HG02759 (cell line): Measurements from ENCODE around the gene TMEM269.
"Not testable (repeated sequence)": the region's sequence is repeated elsewhere in the genome, so short reads cannot be mapped to it uniquely, and the experiment has no call there.

Experiments used
- ATAC-seq: cut with Tn5 transposase; IDR thresholded peaks from one replicate; pipeline ENCODE4 v1.9.1; 2021; ENCODE audit warnings: mild to moderate bottlenecking, moderate library complexity; ENCODE audit not compliant: unreplicated experiment

TMEM269 gene

DNA sequence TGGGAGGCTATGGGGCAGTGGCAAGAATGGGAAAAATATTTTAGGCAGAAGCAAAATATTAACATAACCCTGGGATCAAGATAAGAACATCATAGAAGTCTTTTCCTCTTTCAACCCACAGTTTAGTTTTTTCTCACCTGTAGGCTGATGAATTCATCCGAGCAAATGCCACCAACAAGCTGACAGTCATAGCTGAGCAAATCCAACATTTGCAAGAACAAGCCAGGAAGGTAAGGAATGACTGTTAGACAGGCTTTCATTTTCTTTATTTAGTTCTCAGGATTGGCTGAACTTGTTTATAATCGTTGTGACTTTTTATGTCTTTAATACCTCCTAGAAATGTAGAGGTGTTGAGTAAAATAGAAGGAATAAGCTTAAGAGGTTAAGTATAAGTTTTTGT, 11.4 kb upstream of the TMEM269 start:
- ATAC-seq, result no peak

DNA sequence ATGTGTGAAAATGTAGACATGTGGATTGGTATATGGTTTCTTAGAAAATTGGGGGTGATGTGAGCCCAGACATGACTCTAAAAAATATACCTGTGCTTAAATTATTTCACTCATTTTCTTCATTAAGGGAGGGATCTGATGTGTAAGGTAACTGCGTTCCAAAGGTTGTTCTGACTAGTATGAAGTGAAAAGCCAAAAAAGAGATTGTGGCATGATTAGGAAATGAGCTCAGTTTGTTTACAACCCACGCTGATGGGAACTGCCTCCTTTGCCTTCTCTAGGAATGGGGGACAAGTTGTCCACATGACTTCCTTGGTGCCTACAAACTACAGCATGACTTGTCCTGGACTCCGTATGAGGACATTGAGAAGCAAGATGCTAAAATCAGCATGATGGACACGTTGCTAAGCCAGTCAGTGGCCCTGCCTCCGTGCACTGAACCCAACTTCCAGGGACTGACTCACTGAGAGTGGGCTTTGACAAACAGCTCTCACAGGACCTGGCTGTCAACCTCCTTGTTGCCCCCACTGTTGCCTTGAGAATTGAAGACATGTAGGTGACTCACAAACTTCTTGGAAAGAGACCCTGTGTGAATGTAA, 9.8 kb upstream of the TMEM269 start:
- ATAC-seq, result no peak

DNA sequence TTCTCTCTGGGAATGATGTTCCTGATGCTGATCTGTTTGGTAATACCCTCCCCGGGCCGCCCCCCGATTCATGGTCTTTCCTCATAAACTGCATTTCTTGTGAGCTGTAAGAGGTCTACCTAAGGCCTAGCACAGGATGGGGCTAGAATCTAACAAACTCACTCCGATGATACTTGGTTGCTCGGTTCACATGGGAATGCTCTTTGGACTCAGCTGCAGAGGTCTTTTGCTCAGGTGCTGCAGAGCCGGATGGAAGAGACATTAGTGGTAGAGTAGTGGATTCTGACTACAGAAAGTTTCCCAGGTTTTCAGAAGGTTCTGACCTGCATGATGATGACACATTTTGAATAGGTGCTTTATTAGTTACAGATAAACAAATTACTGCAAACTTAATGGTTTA, 8.3 kb upstream of the TMEM269 start:
- ATAC-seq, result no peak

DNA sequence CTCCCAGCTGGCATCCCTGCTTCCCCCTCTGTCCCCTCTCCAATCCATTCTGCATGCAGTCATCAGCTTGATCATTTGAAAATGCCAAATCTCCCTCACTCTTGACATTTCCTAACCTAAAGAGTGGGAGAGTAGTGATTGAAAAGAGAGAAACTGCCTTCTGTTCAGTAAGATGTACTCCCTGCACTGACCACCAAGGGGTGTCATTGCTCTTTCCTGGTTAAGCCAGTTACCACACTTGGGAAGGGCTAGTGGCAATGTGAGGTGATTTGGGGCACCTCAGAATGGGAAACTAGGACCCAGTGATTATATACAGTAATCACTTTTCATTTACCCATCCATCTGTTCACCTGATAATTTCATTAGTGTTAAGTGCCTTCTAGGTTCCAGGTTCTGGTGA, 6.9 kb upstream of the TMEM269 start:
- no peak for ATAC-seq

DNA sequence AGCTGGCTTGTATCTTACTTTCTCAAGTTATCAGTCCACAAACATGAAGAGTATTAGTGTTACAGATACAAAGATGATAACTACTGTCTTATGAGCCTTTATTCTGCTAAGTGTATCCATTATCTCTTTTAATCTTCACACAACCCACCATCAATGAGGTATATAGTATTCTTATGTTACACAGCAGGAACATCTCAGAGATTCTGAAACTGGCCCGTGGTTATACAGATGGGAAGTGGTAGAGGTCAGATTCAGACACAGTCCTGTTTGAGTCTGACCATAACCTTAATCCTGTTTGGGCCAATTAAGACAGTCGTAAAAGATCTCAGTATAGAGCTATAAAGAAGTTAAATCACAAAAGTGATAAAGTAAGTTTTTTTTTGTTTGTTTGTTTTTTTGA, 5.1 kb upstream of the TMEM269 start:
- ATAC-seq, result no peak

DNA sequence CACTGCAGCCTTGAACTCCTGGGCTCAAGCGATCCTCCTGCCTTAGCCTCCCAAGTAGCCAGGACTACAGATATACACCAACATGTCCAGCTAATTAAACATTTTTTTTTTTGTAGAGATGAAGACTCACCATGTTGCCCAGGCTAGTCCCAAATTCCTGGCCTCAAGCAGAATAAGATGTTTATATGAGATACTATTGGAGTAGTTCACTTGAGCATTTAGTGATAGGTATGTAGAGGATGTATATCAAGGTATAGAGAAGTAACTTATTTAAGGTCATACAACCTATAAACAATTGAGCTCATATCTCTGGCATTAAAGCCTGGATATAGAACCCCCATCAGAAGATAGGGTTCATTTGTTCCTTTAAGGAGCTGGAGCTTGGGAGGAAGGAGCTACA, 4.6 kb upstream of the TMEM269 start:
- ATAC-seq, result no peak

DNA sequence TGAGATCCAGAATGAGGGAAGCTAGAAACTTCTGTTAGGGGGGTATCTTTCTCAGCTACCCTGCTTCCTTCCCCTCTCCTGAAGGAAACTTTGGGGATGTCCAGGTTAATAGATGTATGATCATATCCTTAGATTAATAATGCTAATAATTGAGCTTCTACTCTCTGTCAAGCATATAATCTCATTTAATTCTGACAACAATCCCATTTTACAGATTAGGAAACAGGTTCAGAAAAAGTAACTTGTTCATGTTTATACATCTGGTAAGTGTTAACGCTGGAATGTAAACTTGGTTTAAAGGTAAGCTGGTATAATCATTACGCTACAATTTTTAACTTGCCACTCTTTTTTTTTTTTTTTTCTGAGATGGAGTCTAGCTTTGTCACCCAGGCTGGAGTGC, 1.7 kb upstream of the TMEM269 start:
- no peak for ATAC-seq

DNA sequence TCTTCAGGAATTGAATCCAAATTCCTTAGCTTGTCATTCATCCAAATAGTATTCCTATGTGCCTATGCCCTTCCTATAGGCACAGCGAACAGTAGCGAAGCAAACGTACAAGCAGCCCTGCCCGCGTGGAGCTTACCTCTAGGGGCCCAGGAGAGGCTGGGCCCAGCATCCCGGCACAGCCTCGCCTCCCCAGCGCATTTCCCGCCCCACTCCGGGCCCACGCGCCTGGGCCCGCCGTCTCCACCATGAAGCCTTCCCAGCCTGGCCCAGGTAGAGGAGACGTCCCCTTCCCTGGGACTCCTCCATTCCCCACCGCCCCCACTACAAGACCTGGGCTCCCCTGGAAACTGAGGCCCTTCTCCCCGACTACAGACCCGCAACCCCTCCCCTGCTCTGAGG, 245 bp upstream of the TMEM269 start:
- no peak for ATAC-seq

DNA sequence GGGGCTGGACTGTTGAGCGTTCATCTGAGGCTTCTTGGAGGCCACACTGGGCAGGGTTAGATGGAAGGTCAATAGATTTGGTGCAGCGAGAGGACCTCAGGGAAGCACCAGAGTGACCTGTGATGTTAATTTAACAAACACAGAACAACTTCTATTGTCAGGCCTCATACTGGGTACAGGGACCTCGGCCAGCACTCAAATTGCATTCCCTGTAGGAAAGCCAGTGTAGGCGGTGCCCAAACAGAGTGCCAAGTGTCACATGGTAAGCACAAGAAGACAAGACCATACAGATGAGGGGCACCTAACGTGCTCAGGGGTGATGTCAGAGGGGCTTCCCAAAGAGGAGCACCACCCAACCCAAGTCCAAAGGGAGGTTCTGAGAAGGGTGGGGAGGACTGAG, 1.3 kb downstream of the TMEM269 start:
- ATAC-seq, result no peak

DNA sequence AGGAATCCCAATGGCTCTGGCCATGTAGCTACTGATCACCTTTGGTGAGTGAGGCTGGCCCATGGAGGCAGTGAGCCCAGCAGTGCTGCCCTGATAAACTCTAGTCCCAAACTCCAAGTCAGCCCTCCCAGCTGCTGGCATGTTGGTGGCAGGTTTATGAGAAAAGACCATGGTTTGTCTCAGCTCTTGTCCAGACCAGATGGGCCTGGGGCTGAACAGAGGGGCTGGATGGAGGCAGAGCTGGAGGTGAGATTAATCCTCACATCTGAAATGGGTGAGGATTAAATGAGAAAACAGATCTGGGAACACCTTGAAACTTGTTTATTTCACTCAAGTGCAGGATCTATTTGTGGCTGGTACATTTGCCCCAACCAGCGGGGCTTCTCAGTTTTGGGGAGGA, 3.2 kb downstream of the TMEM269 start:
- no peak for ATAC-seq

DNA sequence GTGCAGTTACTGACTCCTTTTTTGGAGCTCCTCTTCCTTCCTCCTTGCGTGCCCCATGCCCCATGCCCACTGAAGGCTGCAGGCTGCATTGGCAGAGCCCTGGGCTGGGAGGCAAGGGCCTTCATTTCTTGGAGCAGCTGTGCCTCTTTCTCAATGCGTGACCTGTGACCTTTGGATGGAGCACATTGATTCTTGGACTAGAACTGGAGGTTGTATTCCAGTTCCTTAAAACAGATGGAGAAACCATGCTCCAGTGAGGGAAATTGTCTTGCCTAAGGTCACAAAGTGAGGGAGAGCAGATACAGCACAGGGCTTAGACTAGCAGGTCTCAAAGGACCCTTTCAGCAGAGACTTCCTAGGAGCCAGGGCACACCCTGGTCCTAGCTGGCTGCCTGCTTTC, 9.0 kb downstream of the TMEM269 start:
- ATAC-seq, result no peak

DNA sequence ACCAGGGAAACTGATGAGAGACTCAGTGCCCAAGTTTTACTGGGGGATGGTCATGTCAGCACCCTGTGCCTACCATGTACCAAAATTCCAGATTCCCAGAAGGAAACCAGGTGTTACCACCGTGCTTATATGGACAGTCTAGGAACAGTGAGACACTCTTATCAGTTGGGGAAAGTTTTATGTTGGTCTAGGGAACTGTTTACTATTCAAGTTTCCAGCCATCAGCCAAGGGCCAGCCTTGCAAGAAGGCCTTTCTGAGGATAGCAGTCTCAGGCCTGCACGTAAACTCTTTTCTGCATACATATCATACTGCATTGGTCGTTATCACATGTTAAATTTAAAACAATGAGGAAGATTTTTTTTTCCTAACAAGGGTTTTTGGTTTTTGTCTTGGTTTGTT, 12.6 kb downstream of the TMEM269 start:
- ATAC-seq, result no peak

DNA sequence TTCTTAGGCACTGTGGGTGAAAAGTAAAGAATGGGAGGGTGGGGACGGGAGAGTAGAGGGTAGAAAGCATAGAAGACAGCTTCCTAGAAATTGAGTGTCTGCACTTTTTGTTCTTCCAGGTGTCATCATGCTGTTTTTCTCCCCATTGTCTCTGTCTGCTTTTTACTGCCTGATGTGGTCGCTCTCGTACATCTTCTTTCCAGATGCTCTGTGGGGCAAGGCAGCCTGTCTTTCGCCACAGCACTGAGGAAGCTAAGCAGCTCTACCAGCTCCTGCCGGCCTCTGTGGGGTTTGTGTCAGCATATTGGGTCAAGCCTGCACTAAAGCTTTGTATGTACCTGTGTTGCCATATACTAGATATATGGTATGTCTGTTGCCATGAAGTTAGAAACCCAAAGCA, 13.2 kb downstream of the TMEM269 start:
- no peak for ATAC-seq

DNA sequence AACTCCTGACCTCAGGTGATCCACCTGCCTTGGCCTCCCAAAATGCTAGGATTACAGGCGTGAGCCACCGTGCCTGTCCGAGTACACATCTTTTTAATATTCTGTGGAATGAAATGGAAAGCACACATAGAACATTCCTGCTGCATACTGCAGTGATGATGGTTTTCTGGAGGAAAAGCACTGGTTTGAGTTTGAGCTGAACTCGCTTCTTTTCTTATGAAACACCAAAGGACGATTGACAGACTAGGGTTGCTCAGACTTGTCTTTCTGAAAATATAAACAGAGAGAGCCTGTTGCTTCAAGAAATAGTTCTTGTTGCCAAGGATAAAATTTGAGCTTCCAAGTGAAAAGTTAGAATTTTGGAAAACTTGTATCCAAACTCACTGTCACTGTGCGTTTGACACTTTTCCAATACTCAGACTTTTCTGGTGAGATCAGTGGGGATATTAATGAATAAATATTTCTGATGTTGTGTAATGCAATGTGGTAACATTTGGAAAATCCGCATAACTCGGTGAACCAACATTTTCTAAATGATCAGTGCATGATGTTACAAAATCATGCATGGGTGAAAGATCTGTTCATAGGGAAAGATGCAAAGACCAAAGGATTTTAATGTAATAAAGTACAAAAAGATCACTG, 17.2 kb downstream of the TMEM269 start:
- ATAC-seq, result no peak

DNA sequence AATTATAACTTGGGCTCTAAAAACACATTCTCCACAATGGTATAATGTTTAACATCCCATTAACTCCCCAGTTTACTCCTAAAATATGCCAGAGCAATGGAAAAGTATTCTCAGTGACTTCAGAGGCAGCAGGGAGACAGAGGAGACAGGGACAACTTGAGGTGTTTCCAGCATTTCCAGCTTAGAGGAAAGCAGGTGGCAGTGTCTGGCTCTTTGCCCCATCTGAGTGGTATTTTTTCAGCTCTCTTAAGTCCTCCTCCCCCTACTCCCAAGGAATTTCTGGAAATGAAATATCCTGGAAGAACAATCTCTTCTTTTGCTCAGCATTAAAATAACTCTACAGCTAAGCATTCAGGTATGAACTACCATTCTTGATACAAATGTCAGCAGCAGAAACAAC, 21.4 kb downstream of the TMEM269 start:
- no peak for ATAC-seq

DNA sequence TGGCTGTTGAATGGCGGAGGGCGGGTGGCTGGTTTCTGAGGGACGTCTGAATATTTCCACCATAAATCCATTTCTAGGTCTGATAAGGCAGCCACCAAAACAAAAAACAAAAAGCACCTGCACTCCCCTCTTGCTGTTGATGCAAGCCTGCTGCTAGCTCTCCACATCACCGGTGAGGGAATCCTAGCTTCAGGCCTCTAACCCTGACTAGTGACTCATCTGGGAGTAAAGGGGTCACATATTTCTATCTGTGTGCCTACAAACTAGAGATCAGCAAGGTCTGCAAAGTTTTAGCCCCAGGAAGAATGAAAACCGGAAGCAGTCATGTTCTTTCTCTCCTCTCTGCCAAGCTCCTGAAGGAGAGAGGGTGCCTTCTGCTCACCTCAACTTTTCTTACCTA, 21.8 kb downstream of the TMEM269 start:
- no peak for ATAC-seq

DNA sequence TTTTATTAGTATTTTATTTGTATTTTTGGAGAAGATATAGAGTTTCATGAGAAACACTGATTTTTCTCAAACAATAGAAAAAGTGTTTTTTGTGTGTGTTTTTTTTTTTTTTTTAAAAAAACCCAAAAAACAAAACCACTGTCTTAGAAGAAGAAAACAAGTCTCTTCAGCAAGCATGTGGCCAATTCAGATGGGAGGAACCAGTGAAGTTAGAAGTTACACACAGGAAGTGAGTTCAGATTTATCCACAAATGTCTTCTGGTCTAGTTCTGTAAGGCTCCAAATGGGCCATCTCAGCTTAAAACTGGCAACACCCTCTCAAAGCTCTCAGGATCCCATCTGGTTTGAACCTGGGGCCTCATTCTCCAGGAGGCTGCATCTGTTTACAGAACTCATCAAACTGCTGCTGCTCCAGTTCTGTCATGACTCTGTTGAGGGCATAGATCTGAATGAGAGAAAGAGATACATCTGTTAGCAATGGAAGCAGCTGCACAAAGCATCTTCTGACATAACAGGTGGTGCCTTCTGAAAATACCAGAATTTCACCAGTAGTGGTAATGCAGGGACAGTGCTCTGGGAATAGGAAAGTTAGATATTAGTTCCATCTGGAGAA, 22.4 kb downstream of the TMEM269 start:
- no peak for ATAC-seq

DNA sequence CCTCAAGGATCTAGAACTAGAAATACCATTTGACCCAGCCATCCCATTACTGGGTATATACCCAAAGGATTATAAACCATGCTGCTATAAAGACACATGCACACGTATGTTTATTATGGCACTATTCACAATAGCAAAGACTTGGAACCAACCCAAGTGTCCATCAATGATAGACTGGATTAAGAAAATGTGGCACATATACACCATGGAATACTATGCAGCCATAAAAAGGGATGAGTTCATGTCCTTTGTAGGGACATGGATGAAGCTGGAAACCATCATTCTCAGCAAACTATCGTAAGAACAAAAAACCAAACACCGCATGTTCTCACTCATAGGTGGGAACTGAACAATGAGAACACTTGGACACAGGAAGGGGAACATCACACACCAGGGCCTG, 30.0 kb downstream of the TMEM269 start:
- ATAC-seq, result not testable (repeated sequence)

DNA sequence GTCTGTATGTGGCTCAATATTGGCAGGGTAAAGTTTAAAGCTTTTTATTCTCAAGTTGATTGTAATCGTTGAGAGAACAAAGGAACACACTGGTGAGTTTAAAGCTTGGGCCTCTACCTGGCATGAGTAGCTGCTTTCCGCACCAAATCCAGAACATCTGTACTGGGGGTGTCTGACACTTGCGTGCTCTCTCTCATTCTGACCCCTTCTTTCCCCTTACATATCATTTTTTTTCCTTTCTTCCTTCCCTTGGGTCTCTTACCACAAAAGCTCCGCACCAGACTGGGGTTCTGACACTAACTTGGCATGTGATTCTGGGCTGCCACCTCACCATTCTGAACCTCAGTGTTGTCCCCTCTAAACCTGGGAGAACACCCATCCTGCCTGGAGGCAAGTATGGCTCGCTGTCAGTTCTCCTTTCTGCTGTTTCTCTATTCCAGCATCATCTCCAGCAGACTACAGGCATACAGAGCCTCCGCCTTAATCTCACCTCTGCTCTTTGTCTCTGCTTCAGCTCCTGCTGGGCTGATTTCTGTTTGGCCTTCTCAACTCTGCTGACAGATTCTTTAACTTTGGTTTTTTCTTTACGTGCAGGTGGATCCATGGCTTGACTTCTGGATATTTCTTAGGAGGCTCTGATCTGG, 31.3 kb downstream of the TMEM269 start:
- ATAC-seq, result no peak

DNA sequence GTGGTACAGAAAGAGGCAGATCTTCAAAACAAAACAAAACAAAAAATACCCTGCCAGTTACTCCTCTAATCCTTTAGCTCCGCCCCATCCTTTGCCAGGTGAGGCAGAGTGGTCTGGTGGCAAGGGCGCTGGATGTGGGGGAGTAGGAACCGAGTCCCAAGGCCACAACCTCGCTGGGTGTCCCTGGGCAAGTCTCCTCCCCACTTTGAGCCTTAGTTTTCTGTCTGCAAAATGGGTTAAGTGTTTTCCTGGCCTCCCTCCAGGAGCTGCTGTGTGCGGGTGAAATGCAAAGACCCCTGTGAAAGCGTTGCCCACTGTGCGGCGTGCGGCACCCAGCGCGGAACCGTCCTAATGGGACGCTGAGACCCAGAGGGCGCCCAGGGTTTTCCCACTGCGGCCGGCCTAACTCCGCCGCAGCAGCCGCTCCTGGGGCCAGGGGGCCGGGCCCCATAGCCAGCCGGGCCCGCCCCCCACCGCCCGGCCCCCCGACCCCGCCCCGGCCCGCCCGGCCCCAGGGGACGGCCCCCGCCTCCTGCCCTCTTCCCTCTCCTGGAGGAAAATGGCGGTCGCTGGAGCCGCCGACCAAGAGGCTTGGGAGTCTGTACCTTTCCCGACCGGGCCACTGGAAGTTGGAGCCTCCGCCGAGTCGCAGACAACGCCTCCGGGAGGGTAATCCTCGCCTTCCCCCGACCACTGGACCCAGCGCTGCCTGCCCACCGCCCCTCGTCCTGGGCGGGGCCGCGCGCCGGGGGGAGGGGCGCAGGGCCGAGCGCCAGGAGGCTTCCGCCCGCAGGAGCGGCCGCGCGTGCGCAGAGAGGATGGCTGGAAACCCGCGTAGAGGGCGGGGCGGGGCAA, 32.0 kb downstream of the TMEM269 start, which contains the start of the genes ERMAP and SVBP:
Gene ERMAP, plus strand, starts transcription at position 538 of the 855 bp plus-strand sequence. CDS start 13,327 bp downstream, outside the sequence.
Gene SVBP, minus strand, starts transcription at position 813 of the 855 bp plus-strand sequence. CDS start 853 bp downstream, outside the sequence.
- peak; percentile 87 for ATAC-seq

DNA sequence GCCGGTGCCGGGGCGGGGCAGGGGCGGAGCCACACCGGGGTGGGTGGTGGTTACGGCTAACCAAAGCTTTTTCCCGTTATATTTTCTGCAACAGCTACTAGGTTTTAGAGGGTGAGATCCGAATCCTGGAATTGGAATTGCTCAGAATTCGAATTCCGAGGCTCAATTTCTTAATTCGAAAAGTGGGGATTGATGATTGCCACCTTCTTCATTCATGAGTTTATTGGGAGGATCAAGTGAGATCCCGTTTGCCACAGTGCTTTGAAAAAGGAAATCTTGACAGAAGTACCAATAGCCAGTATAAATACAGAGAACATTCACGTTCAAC, 32.6 kb downstream of the TMEM269 start:
- ATAC-seq, result no peak
